NB4 (cell line): Measurements from ENCODE around the gene SEMA5A.

Experiments
- DNase-seq: peaks from one replicate; pipeline ENCODE4 v3.0.0; 2010; ENCODE audit warnings: low read depth
- H3K4me3 ChIP-seq: one replicate; pipeline ENCODE4 v1.5.1; 2011; ENCODE audit warnings: mild to moderate bottlenecking, low read depth, low read length, moderate library complexity
- MYC ChIP-seq: IDR thresholded peaks from 2 replicates; pipeline ENCODE4 v1.6.1; 2011; ENCODE audit warnings: low read depth, low read length
- POLR2A ChIP-seq: IDR thresholded peaks from 2 replicates; pipeline ENCODE4 v1.6.1; 2011; ENCODE audit warnings: mild to moderate bottlenecking; ENCODE audit not compliant: insufficient read length; ENCODE audit errors: extremely low read depth
- TF ChIP-seq, protein P1 (sequence below): IDR thresholded peaks from one replicate; pipeline ENCODE4 v1.5.1; 2012; ENCODE audit warnings: low read depth, low read length
- TF ChIP-seq, protein P2 (sequence below): IDR thresholded peaks from 2 replicates; pipeline ENCODE4 v1.6.1; 2011; ENCODE audit warnings: low read depth, low read length

SEMA5A gene

DNA sequence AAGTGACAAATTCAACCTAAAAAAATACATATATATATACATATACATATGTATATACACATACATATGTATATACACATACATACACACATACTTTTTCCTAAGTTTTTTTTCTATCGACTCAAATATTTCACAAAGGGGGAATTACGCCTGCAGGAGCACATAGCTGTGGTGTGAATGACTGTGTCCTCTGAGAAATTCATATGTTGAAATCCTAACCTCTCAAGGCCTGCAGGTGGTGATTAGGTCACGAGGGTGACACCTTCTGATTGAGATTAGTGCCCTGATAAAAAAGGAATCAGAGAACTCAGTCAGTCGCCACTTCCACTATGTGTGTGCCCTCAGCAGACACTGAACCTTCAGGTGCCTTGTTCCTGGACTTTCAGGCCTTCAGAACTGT, 248.7 kb downstream of the SEMA5A start:
- DNase-seq, result no peak
- no peak for TF ChIP-seq POLR2A
- TF ChIP-seq, protein P1, sequence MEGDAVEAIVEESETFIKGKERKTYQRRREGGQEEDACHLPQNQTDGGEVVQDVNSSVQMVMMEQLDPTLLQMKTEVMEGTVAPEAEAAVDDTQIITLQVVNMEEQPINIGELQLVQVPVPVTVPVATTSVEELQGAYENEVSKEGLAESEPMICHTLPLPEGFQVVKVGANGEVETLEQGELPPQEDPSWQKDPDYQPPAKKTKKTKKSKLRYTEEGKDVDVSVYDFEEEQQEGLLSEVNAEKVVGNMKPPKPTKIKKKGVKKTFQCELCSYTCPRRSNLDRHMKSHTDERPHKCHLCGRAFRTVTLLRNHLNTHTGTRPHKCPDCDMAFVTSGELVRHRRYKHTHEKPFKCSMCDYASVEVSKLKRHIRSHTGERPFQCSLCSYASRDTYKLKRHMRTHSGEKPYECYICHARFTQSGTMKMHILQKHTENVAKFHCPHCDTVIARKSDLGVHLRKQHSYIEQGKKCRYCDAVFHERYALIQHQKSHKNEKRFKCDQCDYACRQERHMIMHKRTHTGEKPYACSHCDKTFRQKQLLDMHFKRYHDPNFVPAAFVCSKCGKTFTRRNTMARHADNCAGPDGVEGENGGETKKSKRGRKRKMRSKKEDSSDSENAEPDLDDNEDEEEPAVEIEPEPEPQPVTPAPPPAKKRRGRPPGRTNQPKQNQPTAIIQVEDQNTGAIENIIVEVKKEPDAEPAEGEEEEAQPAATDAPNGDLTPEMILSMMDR, result no peak
- TF ChIP-seq, protein P2, sequence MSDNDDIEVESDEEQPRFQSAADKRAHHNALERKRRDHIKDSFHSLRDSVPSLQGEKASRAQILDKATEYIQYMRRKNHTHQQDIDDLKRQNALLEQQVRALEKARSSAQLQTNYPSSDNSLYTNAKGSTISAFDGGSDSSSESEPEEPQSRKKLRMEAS, result no peak
- no peak for TF ChIP-seq MYC
- no peak overlapping the region for H3K4me3 ChIP-seq

DNA sequence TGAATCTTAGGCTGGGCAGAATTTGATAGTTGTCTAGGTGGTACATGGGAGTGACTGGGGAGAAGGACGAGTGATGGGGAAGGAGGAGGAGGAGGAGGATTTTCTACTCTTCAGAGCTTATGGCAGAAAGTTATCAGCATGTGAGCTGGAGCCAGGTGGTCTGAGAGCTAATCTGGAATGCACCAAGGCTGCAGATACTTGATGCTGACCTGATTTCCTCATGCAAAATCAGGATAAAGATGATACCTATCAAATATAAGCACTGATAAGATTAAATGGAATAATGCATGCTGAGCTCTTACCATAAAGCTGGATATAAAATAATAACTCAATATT, 250.4 kb downstream of the SEMA5A start:
- DNase-seq, result no peak
- TF ChIP-seq, protein P2, result no peak
- TF ChIP-seq POLR2A, result no peak
- TF ChIP-seq, protein P1, result no peak
- TF ChIP-seq MYC, result no peak
- H3K4me3 ChIP-seq, result no peak overlapping the region

DNA sequence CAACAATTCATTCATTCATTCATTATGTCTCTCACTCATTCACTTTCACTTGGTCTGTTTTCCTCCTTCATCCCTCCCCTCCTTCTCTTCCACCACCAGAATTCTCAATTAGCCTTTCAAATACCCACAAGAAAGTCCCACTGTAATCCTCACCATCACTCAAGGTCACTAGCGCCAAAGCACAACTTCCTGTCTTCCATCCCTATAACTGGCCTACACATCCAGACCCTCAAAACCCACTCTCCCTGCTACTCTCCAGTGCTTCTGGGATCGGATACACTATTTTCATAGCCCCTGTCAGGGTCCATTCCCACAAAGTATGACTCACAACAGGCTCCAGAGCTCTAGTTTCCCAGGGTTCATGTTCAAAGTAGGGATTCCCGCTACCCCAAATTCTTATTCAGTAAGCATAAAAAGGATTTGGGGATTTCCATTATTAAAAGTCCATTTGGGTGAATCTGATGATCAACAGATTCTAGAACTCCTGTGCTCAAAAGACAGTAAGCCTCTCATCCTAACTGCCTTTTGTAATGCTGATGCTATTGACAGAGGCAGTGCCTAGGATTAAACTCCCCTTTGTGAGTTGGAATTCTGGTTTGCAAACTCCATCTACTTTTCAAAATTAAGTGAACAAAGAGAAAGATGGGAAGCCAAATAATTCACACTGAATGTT, 250.9 kb downstream of the SEMA5A start:
- DNase-seq, result no peak
- TF ChIP-seq, protein P2, result no peak
- TF ChIP-seq MYC, result no peak
- TF ChIP-seq, protein P1, result no peak
- TF ChIP-seq POLR2A, result no peak
- H3K4me3 ChIP-seq, result no peak overlapping the region

DNA sequence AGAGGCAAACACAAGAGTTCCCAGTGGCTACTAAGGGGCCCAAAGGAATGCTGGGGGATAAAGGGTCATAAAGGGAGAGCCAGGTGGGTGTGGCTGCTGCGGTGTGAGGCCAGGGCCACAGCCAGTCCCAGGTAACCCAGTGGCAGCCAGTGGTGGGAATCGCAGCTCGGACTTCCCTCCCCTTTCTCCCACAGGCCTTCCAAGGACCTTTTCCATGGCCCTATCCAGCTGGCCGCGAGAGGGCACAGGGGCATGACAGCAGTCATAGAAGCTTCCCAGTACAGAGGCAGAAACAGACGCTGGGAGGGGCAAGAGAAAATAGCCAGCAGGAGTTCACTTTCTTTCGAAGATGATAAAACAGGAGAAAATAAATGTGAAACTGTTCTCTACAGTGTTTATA, 257.6 kb downstream of the SEMA5A start:
- no peak overlapping the region for H3K4me3 ChIP-seq
- TF ChIP-seq, protein P1, result no peak
- TF ChIP-seq MYC, result no peak
- TF ChIP-seq POLR2A, result no peak
- TF ChIP-seq, protein P2, result no peak
- DNase-seq, result no peak

DNA sequence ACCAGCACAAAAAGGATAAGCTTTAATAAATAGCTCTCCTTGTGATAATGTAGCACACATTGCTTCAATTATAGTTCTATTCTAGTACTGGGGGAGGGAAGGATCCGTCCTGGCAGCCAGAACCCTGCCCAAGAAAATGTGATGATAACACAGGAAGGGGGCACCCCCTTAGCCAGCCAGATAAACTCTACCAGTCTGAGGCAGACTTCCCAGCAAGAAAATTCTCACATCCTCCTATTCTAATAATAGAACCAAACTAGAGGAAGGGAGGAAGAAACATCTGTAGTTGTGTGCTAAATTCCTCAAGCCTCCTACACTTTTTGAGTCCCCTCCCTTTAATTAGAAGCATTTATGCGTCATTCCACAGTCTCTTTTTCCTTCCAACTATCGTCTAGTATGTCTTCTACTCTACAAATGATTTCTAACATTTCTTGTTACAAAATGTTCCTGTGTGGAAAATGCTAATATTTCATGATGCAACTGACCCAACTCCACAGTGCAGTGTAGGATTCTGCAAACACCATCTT, 261.0 kb downstream of the SEMA5A start:
- H3K4me3 ChIP-seq, result no peak overlapping the region
- DNase-seq, result no peak
- TF ChIP-seq POLR2A, result no peak

DNA sequence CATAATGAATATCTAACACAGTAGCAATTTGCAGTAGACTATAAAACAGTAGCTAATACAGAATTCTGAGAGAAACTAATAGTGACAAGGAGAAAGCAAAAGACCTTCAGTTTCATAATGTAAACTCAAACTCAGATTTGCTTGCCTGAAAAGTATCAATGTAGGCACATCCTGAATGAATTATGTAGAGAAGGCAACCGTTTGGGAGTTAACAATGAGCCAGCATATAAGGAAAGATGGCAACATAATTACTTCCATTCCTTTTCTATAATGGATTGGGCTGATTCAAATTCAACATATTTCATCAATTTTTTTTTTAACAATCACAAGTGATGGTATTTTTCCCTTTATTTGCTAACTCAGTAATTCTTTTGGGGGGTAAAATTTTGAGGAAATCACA, 261.6 kb downstream of the SEMA5A start:
- TF ChIP-seq, protein P1, result no peak
- TF ChIP-seq, protein P2, result no peak
- TF ChIP-seq MYC (no peak), POLR2A (no peak)
- H3K4me3 ChIP-seq, result no peak overlapping the region
- no peak for DNase-seq
